COLO829 (cell line): Measurements from ENCODE around the gene STARD6.
"Not testable (repeated sequence)": the region's sequence is repeated elsewhere in the genome, so short reads cannot be mapped to it uniquely, and the experiment has no call there.

Experiments
- DNase-seq: peaks from one replicate; pipeline ENCODE4 v3.0.0; 2012; ENCODE audit warnings: low spot score

STARD6 gene

DNA sequence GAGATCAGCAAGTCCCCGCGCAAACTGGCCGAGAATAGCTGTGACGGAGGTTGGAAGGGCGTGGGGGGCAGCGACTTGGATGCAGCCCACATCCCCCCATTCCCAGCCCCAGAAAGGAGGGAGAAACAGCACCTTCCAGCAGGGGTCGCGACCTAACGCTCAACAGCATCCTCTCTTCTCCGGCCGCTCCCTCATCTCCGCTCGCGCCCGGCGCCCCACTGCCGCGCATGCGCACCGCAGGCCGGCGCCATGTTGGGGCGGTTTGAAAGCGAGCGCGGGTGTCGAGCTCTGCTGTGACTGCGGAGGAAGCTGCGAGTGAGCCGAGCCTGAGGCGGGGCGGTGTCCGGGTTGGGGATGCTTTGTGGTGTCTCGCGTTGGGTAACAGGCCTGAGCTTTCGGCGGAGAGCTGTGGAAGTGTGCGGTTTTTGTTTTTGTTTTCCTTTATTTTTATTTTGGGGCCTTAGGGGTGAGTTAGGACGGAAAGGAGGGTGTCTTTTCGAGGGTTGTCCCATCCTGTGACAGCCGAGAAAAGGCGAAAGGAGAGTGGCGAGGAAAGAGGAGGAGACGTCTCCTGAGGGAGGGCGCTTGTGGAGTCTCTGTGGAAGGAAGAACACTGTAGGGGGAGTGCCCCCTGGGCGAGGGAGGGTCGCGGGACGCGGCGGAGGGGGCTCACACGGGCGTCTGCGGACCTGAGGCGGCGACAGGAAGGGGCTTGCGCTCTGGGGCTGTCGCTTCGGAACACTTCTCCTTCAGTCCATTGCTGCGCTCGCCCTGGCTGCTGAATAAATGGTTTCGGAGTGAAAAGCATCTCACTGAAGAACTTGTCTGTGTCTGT, at the start of gene STARD6, which contains the start of gene C18orf54:
TSS of gene STARD6 (minus strand) at position 199 of the 835 bp plus-strand sequence. CDS start 3,285 bp downstream, outside the sequence.
TSS of gene C18orf54 (plus strand) at position 247 of the 835 bp plus-strand sequence. CDS start 2,667 bp downstream, outside the sequence.
- peak; percentile 87 for DNase-seq

DNA sequence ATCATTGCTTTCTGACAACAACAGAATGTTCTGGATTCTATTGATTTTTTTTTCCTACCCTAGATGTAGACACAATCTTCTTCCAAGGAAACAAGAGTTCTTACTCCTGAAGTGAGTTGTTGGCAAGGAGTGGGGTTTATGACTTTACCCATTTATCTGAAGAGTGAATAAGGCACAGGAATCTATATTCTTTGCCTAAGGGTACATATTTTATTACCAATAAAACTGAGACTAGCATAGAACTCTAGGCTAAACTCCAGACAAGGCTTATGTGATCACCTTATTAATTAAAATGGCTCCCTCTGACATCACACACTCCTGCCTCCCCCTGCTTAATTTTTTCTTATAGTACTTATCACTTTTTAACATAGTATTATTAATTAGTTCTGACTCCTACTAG, 47.6 kb upstream of the STARD6 start:
- DNase-seq = no peak

DNA sequence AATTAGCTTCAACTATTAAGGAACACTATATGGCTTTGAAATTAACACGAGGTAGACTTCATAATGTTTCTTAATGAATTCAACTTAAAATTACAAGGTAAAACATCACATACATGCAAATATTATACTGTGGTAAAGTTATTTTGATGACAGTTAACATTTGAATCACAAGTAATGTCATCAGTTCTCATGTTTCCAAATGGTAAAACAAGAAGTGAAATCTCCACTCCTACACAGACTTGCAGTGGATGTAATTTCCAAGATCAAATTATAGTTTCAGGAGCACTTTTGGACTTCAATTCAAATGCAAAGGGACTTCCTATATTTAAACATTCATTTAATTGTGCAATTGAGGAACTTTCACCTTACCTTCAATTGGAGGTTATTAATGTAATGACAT, 39.1 kb upstream of the STARD6 start:
- no peak for DNase-seq

GRCh38 chr18:54393648-54394294, 36.1 kb upstream of the STARD6 start:
- no peak for DNase-seq

DNA sequence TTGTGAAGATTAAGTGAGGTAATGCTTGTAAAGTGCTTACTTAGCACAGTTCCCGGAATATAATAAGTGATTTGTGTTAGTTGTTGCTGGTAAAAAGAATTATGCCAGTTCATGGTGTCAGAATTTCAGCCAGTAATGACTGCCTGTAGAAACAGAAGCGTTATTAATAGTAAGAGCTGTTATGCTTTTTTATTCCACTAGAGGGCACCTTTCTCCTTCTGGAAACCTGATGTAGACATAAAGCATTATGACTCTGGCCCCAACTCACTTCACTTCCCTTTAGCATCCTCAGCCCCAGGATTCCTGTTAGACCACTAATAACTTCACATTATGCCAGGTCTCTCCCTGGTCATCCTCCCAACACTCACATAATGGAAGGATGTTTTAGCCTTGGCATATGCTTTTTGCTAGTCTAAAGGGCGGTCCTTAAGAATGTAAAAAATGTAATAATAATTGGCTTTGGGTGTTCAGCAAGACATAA, 34.9 kb upstream of the STARD6 start:
- DNase-seq = peak; percentile 15

- DNase-seq = no peak
Measured at GRCh38 chr18:54390838-54391237, 33.2 kb upstream of the STARD6 start.

- DNase-seq = no peak
Measured at GRCh38 chr18:54389143-54389505, 31.5 kb upstream of the STARD6 start.

DNA sequence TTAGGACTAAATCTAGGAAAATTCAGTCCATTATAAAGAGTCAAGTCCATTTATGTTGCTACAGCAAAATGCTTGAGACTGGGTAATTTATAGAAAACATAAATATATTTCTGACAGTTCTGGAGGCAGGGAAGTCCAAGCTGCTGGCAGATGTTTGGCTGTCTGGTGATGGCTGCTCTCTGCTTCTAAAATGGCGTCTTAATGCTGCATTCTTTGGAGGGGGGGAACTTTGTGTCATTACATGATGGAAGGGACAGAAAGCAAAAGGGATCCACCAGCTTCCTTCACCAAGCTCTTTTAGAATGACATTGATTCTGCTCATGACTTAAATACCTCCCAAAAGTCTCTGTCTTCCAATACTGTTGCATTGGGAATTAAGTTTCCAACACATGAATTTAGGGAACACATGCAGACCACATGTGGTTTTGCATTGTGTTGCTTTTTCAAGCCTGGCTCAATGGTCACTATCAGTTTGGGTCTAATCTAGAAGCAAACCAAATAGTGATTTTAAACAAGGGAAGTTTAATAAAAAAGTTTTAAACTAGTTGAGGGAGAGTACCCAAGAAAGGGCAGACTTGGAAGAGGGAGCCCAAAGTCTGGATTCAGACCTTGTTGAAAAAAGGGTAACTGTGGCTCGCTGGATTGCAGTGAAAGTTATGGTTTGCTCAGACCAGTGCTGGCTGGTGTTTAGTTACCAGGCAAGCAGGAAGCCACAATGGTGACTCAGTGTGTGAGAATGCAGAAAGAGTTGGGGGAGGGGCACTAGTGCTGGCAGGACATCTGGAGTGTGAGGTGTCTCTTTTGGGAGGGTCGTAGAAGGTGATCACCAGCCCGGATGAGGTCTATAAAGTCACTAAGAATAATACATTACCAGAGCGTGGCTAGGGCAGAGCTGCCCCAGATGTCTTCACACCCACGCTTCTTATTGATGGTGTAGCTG, 30.8 kb upstream of the STARD6 start:
- peak; percentile 70 for DNase-seq

DNA sequence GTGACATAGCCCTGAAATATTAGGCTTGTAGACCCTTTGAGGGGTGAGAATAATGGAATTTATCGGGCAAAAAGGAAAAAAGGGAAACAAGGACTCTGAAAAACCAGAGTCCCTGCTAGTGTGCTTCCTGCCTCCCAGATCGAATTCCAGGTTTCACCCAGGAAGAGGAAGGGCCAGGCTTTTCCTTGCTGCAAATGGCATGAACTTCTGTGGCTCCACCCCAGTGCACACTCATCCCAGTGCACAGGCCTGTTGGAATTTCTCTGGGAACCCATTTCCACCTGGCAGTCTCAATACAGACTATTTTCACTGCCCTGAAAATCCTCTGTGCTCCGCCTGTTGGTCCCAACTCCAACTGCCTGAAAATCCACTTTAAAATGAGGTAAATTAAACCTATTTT, 30.0 kb upstream of the STARD6 start:
- no peak for DNase-seq

GRCh38 chr18:54386800-54387495, 29.3 kb upstream of the STARD6 start:
- not testable (repeated sequence) for DNase-seq

DNA sequence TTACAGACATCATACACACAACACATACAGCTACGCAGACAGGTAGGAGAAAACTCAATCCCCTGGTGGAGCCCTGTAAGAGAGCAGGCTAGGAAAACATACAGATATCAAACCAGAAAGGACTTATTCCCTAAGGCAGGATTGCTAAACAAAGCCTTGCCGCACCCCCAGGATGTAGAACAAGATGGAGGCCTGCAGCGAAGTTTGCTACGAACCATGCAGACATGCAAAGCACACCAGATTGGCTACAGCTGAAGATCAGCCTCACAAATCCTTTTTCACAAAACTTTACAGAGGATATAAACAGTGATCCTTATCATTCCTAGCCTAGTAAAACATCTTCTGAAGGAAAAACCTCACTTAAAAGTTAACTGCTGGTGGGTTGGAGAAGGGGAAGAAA, 28.4 kb upstream of the STARD6 start:
- no peak for DNase-seq

- no peak for DNase-seq
Measured at GRCh38 chr18:54382733-54383252, 25.1 kb upstream of the STARD6 start.

DNA sequence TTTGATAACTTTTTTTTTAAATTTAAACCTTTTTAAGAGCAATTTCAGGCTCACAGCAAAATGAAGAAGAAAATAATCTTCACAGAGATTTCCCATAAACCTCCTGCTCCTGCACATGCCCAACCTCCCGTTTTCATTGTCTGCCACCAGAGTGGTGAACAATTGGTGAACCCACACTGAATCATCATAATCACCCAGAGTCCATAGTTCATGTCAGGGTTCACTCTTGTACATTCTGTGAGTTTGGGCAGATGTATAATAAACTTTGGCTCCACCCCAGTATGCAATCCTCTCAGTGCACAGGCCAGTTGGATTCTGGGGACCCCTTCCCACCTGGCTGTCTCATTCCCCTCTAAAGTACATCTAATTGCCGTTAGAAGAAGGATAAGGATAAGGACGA, 24.4 kb upstream of the STARD6 start:
- no peak for DNase-seq

DNA sequence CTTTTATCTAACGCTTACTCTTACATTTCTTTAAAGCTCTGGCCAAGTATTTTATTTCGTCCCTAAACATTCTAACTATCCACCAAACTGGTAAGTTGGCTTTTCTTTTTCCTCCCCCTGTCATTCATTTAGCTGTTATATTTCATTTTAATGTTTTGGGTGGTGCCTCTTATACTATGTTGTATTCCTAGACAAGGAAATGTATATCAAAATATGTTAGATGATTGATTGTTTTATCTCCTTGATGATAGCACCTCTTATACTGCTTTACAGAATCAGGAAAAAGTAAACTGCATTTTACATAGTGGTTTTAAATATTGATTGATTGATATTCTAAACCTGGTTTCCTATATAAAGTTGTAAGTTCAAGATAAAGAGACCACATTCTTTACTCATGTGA, 24.0 kb upstream of the STARD6 start:
- no peak for DNase-seq

- DNase-seq = no peak
Measured at GRCh38 chr18:54378057-54378456, 20.4 kb upstream of the STARD6 start.

GRCh38 chr18:54360406-54360805, 2.7 kb upstream of the STARD6 start:
- no peak for DNase-seq

GRCh38 chr18:54359233-54359632, 1.6 kb upstream of the STARD6 start:
- no peak for DNase-seq

DNA sequence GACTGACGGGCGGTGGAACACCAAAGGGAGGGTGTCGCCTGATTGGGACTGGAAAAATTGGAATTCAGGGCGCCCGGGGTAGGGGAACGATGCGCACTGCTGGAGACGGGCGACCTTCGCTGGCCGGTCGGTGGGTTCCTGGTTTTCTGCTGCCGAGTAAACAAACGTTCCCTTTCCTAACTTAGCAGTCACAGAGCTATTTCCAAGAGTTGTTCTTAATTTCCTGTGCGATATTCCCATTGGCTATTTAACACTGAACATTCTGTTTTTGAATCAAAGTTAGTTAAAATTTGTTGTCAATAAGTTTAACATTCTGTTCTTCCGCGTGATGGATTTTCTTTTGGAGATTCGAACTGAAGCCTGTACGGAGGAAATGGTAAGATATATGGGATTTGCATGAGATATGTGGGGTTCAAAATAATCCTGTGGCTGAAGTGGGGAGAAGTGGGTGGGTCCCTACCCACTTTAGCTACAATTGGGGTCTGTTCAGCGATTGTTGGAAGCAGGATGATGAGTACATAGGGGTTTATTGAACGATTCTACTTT, 910 bp upstream of the STARD6 start:
- DNase-seq = peak; percentile 13

GRCh38 chr18:54357082-54357659, 487 bp downstream of the STARD6 start:
- peak; percentile 4 for DNase-seq

GRCh38 chr18:54351186-54351585, 6.5 kb downstream of the STARD6 start:
- DNase-seq = no peak

- DNase-seq = no peak
Measured at GRCh38 chr18:54338230-54338629, 19.4 kb downstream of the STARD6 start.
